ENCODE data around the gene GLB1L.
"Not testable (repeated sequence)": the region's sequence is repeated elsewhere in the genome, so short reads cannot be mapped to it uniquely, and the experiment has no call there.

Gene GLB1L

GRCh38 chr2:219207134-219207883, 37.9 kb downstream of the GLB1L start:
- no peak for DNase-seq (ENCODE audit: low spot score)

GRCh38 chr2:219206328-219207133, 38.7 kb downstream of the GLB1L start, which contains the start of gene ZFAND2B:
Gene ZFAND2B, plus strand, starts transcription at chr2:219206782. Its CDS starts 206 bp downstream, at chr2:219206988.
- peak; percentile 96 for DNase-seq (ENCODE audit: low spot score)

GRCh38 chr2:219205981-219206327, 39.3 kb downstream of the GLB1L start:
- DNase-seq (ENCODE audit: low spot score), result no peak

- DNase-seq (ENCODE audit: low spot score), result no peak
Measured at GRCh38 chr2:219205165-219205538, 40.1 kb downstream of the GLB1L start.

- no peak for DNase-seq (ENCODE audit: low spot score)
Measured at GRCh38 chr2:219204425-219205164, 40.6 kb downstream of the GLB1L start.

- not testable (repeated sequence) for DNase-seq (ENCODE audit: low spot score)
Measured at GRCh38 chr2:219201331-219201730, 43.9 kb downstream of the GLB1L start.

GRCh38 chr2:219200502-219201326, 44.5 kb downstream of the GLB1L start:
- not testable (repeated sequence) for DNase-seq (ENCODE audit: low spot score)

GRCh38 chr2:219199470-219200211, 45.6 kb downstream of the GLB1L start:
- no peak for DNase-seq (ENCODE audit: low spot score)

GRCh38 chr2:219198974-219199373, 46.3 kb downstream of the GLB1L start:
- no peak for DNase-seq (ENCODE audit: low spot score)

GRCh38 chr2:219197388-219197787, 47.9 kb downstream of the GLB1L start:
- DNase-seq (ENCODE audit: low spot score), result no peak

GRCh38 chr2:219186754-219187456, 58.3 kb downstream of the GLB1L start:
- no peak for DNase-seq (ENCODE audit: low spot score)
